Sigmoid colon (tissue), 7 donors: ENCODE measurements around the gene KRTAP4-11. TPM values are rescaled to one million over a fixed set of nuclear protein-coding genes. Genes with fewer than 3 reads are reported as not detected.
"Not testable (repeated sequence)": the region's sequence is repeated elsewhere in the genome, so short reads cannot be mapped to it uniquely, and the experiment has no call there.

Experiments used
- DNase-seq: peaks from one replicate; pipeline ENCODE4 v3.0.0-alpha.2; 2019
- H3K27ac ChIP-seq, 4 donors: fragments of 200-600 bp; sonication (generic); one replicate each; pipeline ENCODE4 v1.5.1; 2016 to 2019; ENCODE audit warnings: mild to moderate bottlenecking in 1 of 4
- H3K27me3 ChIP-seq, 3 donors: fragments of 200-600 bp; sonication (generic); one replicate each; pipeline ENCODE4 v1.5.1; 2019; ENCODE audit warnings: mild to moderate bottlenecking in 1 of 3
- H3K36me3 ChIP-seq, 4 donors: fragments of 200-600 bp; sonication (generic); one replicate each; pipeline ENCODE4 v1.5.1; 2016 to 2019
- H3K4me1 ChIP-seq, 4 donors: fragments of 200-600 bp; sonication (generic); one replicate each; pipeline ENCODE4 v1.5.1; 2017 to 2019
- H3K4me3 ChIP-seq, 4 donors: fragments of 200-600 bp; sonication (generic); one replicate each; pipeline ENCODE4 v1.5.1; 2017 to 2019; ENCODE audit warnings: mild to moderate bottlenecking in 2 of 4, moderate library complexity in 1 of 4
- H3K9me3 ChIP-seq, 4 donors: fragments of 200-600 bp in 3 of 4; sonication (generic) in 3 of 4; one replicate each; pipeline versions ENCODE4 v1.5.1 to v1.6.1; 2013 to 2019
- EP300 ChIP-seq, 4 donors: sonication (generic); formaldehyde crosslinking; IDR thresholded peaks; one replicate each; pipeline ENCODE4 v1.6.1; 2017; ENCODE audit warnings: antibody characterized with exemption in 4 of 4
- POLR2A ChIP-seq, 2 donors: fragments of 450-650 bp; IDR thresholded peaks; one replicate each; pipeline ENCODE4 v1.6.1; 2016; ENCODE audit warnings: antibody characterized with exemption in 2 of 2, mild to moderate bottlenecking in 2 of 2, moderate library complexity in 2 of 2
- POLR2AphosphoS5 ChIP-seq, 4 donors: sonication (generic); formaldehyde crosslinking; IDR thresholded peaks; one replicate each; pipeline ENCODE4 v1.6.1; 2017; ENCODE audit warnings: antibody characterized with exemption in 4 of 4
- WGBS, 2 donors: extraction: QIAGEN DNeasy Blood & Tissue Kit; methylation state at CpG; one replicate each; pipeline ENCODE4 v1.1.7; 2013; 5-methylcytosine and 5-hydroxymethylcytosine counted together
- intact Hi-C: fragments of 100-400 bp; cut with DNase I; formaldehyde crosslinking; loops from one replicate; pipeline ENCODE4 v1.15.1; 2023
- polyA plus RNA-seq, 3 donors: library from polyadenylated mRNA; stranded (reverse); fragments of 200-250 nt; gene quantifications; one replicate each; pipeline ENCODE4 v1.2.3, GENCODE V29; 2013
- total RNA-seq, 4 donors: library from RNA; depleted of rRNA; stranded (reverse); fragments of >200 nt; gene quantifications; one replicate each; pipeline ENCODE4 v1.1.0, GENCODE V29; 2016
- TF ChIP-seq, protein P1 (sequence below), 4 experiments: fragments of 450-650 bp in 3 of 4; fragments of 200-600 bp in 1 of 4; IDR thresholded peaks; one replicate each; pipeline ENCODE4 v1.5.1; 2016 to 2019; ENCODE audit warnings: antibody characterized with exemption in 4 of 4, mild to moderate bottlenecking in 3 of 4, moderate library complexity in 2 of 4
- donor health status: healthy with polysubstance abuse.
- donor health status: Bipolar disorder and iron deficiency.
- donor health status: healthy.

The KRTAP4-11 gene
- total and polyA plus RNA-seq, 7 donors, result not detected

DNA sequence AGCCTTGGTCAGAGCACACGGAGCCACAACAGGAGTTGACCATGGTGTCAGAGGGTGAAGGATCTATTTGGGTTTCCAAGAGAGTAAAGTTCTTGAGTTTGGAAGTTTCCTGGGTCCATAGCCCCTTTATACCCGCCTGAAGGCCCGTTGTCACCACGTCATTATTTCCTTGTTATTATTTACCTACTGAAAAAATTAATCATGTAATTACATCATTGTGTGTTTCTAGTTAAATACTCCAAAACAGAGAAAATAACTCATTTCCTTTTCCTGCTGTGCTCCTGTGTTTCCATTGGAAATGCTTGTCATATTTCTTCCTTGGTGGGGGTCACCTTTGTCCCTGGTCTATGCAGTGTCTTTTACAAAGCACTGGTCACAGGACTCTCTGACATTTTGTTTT, 20.1 kb downstream of the KRTAP4-11 start, which contains the start of gene KRTAP4-8:
Gene KRTAP4-8 (minus strand): TSS at position 101 of the 400 bp plus-strand sequence. CDS start 58 bp downstream, at position 43.
- H3K4me1 ChIP-seq, result no peaks in the 10 kb centered on the region
- TF ChIP-seq, protein P1, sequence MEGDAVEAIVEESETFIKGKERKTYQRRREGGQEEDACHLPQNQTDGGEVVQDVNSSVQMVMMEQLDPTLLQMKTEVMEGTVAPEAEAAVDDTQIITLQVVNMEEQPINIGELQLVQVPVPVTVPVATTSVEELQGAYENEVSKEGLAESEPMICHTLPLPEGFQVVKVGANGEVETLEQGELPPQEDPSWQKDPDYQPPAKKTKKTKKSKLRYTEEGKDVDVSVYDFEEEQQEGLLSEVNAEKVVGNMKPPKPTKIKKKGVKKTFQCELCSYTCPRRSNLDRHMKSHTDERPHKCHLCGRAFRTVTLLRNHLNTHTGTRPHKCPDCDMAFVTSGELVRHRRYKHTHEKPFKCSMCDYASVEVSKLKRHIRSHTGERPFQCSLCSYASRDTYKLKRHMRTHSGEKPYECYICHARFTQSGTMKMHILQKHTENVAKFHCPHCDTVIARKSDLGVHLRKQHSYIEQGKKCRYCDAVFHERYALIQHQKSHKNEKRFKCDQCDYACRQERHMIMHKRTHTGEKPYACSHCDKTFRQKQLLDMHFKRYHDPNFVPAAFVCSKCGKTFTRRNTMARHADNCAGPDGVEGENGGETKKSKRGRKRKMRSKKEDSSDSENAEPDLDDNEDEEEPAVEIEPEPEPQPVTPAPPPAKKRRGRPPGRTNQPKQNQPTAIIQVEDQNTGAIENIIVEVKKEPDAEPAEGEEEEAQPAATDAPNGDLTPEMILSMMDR (IDR thresholded peaks at IDR 0.05), result no peak
- TF ChIP-seq POLR2A (IDR thresholded peaks at IDR 0.05) (no peak), POLR2AphosphoS5 (IDR thresholded peaks at IDR 0.05) (no peak), EP300 (IDR thresholded peaks at IDR 0.05) (no peak)
- H3K4me3 ChIP-seq, result no peak within 1 kb of the TSS
- H3K9me3 ChIP-seq, result no peaks in the 10 kb centered on the region
- intact Hi-C loops, result no loop called here
- no peaks in the 10 kb centered on the region for H3K27me3 ChIP-seq
- no peak within 1 kb of the TSS for H3K27ac ChIP-seq
- H3K36me3 ChIP-seq, result no peaks in the 10 kb centered on the region
- WGBS, 2 donors, result 51 to 80% methylated on average over 4 of the region's 4 CpGs
- no peak for DNase-seq

DNA sequence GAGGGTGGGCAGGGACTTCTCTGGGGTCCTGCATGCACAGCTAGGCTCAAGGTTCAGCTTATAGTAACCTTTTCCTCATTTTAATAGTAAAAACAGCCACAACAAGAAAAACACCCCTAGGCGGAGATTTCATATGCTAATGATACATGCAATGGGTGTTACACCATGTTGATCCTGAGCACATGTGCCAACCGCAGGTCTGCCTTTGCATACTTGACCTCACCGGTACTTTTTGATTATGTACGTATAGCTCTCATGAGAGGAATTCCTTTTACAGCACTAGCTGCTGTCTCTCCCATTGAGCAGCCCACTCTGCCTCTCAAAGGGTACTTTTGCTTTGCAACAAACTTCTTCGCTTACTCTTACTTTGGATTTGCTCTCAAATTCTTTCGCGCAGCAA, 22.1 kb downstream of the KRTAP4-11 start:
- no peak for DNase-seq
- 88 to 90% methylated on average over 7 of the region's 7 CpGs for WGBS, 2 donors
- no peaks in the 10 kb centered on the region for H3K27me3 ChIP-seq
- H3K36me3 ChIP-seq, result no peaks in the 10 kb centered on the region
- H3K27ac ChIP-seq, result no peak overlapping the region
- TF ChIP-seq POLR2A (IDR thresholded peaks at IDR 0.05) (no peak), EP300 (IDR thresholded peaks at IDR 0.05) (no peak), POLR2AphosphoS5 (IDR thresholded peaks at IDR 0.05) (no peak)
- TF ChIP-seq, protein P1 (IDR thresholded peaks at IDR 0.05), result no peak
- intact Hi-C loops, result no loop called here
- H3K9me3 ChIP-seq, result no peaks in the 10 kb centered on the region
- H3K4me1 ChIP-seq, result no peaks in the 10 kb centered on the region
- H3K4me3 ChIP-seq, result no peak overlapping the region

DNA sequence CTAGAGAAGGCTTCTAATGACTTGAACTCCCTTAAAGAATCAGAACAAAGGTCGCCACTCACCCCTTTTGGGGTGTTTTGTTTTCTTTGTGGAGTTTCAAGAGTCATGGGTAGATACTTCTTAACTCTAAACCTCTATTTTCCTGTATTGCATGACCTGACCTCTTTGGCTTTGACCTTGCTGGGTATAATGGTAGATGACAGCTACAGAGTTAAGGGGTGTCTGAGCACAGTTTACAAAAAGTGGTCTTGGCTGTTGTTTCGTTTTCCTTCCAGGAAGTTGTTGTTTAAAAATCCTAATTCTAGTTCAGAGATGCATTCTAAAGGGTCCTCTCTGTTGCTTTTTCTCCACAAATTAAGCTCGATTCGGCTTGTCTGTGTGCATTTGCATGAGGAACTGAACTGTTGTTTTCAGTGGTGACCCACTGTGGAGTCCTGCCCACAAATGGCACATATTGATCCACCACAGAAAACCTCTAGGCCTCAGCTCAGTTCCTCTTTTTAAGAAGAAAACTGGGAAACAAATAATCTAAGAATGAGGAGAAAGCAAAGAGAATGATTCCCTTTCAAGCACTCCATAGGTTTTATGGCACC, 29.3 kb downstream of the KRTAP4-11 start:
- H3K36me3 ChIP-seq, H3K4me1 ChIP-seq, H3K27me3 ChIP-seq, intact Hi-C loops, H3K27ac ChIP-seq, H3K9me3 ChIP-seq, DNase-seq, H3K4me3 ChIP-seq: not testable (repeated sequence)
- 64 to 73% methylated on average over 4 of the region's 4 CpGs for WGBS, 2 donors

DNA sequence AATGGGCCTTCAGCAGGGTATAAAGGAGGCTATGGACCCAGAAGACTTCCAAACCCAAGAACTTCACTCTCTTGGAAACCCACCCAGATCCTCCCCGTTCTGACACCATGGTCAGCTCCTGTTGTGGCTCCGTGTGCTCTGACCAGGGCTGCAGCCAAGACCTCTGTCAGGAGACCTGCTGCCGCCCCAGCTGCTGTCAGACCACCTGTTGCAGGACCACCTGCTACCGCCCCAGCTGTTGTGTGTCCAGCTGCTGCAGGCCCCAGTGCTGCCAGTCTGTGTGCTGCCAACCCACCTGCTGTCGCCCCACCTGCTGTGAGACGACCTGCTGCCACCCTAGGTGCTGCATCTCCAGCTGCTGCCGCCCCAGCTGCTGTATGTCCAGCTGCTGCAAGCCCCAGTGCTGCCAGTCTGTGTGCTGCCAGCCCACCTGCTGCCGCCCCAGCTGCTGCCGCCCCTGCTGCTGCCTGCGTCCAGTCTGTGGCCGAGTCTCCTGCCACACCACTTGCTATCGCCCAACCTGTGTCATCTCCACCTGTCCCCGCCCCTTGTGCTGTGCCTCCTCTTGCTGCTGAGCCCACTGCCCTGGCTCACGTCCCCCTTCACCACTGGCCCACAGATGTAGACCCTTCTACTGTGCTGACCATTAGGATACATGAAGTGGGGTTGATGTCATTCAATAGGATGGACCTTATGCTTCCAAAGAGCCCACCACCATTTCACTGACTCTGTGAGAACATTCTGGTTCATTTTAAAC, 33.9 kb downstream of the KRTAP4-11 start, which contains the start of gene KRTAP4-7:
Gene KRTAP4-7 (plus strand): TSS at position 51 of the 757 bp plus-strand sequence. CDS start 57 bp downstream, at position 108.
- H3K36me3 ChIP-seq, H3K9me3 ChIP-seq, DNase-seq, H3K4me1 ChIP-seq, H3K4me3 ChIP-seq, intact Hi-C loops, H3K27ac ChIP-seq, H3K27me3 ChIP-seq: not testable (repeated sequence)
- 84 to 87% methylated on average over 14 of the region's 14 CpGs for WGBS, 2 donors

DNA sequence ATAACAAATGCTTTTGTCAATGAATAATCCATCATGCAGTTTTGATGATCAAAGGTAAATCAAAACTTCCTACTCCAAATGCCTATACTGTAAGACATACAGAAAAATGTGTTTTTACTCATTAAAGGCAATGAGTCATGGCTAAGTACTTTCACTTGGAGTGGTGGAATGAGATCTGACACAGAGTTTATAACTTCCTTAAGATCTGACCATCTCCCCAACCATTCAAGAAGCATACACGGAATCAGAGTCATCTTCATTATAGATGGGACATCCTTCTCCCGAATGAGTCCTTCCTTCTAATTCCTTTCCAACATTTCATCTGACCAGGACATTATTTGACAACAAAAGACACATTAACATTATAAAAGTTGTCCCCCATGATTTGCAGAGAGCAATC, 34.7 kb downstream of the KRTAP4-11 start:
- 70 to 89% methylated on average over 2 of the region's 2 CpGs for WGBS, 2 donors
- H3K9me3 ChIP-seq, H3K27ac ChIP-seq, H3K4me1 ChIP-seq, H3K36me3 ChIP-seq, intact Hi-C loops, DNase-seq, H3K4me3 ChIP-seq, H3K27me3 ChIP-seq: not testable (repeated sequence)

DNA sequence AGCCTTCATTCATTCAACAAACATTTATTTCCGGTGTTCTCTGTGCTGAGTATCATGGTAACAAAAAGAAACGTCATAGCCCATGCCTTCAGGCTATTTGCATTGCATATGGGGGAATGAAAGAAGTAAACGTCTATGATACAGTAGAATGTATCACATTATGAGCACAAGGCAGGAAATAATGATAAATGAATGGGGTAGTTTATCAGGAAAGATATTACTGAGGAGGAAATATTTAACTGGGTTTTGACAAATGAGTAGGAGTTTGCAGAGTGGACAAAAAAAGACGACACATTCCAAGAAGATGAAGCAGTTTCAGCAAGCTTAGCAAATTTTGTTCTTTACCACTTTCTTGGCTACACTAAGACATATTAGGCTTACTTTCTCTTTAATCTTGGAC, 35.5 kb downstream of the KRTAP4-11 start:
- Histone ChIP-seq H3K4me3 (no peak overlapping the region), H3K36me3 (no peaks in the 10 kb centered on the region), H3K27ac (no peak overlapping the region), H3K27me3 (no peaks in the 10 kb centered on the region), H3K4me1 (no peaks in the 10 kb centered on the region), H3K9me3 (no peaks in the 10 kb centered on the region)
- intact Hi-C loops, result no loop called here
- DNase-seq, result no peak
- TF ChIP-seq, protein P1 (IDR thresholded peaks at IDR 0.05), result no peak
- TF ChIP-seq POLR2AphosphoS5 (IDR thresholded peaks at IDR 0.05) (no peak), POLR2A (IDR thresholded peaks at IDR 0.05) (no peak), EP300 (IDR thresholded peaks at IDR 0.05) (no peak)
- 65 to 74% methylated on average over 4 of the region's 4 CpGs for WGBS, 2 donors
